ENCODE results near the gene KRT73. TPM values are rescaled to one million over a fixed set of nuclear protein-coding genes. Genes with fewer than 3 reads are reported as not detected.

Gene KRT73
- total RNA-seq, result not detected in 2 replicates

GRCh38 chr12:52618216-52618615 is at the start of gene KRT73:
KRT73 (minus strand) TSS chr12:52618559; CDS start chr12:52618524, 35 bp downstream.
- TF ChIP-seq, protein P1, sequence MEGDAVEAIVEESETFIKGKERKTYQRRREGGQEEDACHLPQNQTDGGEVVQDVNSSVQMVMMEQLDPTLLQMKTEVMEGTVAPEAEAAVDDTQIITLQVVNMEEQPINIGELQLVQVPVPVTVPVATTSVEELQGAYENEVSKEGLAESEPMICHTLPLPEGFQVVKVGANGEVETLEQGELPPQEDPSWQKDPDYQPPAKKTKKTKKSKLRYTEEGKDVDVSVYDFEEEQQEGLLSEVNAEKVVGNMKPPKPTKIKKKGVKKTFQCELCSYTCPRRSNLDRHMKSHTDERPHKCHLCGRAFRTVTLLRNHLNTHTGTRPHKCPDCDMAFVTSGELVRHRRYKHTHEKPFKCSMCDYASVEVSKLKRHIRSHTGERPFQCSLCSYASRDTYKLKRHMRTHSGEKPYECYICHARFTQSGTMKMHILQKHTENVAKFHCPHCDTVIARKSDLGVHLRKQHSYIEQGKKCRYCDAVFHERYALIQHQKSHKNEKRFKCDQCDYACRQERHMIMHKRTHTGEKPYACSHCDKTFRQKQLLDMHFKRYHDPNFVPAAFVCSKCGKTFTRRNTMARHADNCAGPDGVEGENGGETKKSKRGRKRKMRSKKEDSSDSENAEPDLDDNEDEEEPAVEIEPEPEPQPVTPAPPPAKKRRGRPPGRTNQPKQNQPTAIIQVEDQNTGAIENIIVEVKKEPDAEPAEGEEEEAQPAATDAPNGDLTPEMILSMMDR (conservative IDR thresholded peaks at IDR 0.05; ENCODE audit: low read depth, low read length), result no peak
- DNase-seq (ENCODE audit: low read depth), result no peak
- no peak within 1 kb of the TSS for H3K4me3 ChIP-seq (ENCODE audit: low read depth, low read length)

- DNase-seq (ENCODE audit: low read depth), result no peak
- H3K4me3 ChIP-seq (ENCODE audit: low read depth, low read length), result no peak overlapping the region
- TF ChIP-seq, protein P1 (conservative IDR thresholded peaks at IDR 0.05; ENCODE audit: low read depth, low read length), result no peak
Observed at GRCh38 chr12:52667931-52668330, 49.6 kb upstream of the KRT73 start.

DNA sequence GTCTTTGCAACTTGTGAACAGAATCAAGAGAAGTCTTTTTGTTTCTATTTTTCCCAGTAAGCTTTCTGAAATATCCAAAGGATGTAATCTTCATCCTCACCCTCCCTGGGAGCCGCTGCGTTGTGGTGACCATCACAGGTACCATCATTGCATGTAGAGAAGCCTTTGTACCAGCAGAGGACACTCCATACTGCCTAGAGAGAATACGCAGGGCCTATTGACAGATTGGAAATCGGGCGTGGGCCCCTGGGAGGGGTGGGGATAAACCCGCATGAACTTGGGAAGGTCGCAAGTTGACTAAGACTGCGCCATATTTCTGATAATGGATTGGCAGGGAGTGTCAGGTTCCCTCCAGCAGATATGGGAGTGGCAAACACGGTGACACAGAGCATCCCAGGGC is 49.1 kb upstream of the KRT73 start:
- DNase-seq (ENCODE audit: low read depth), result no peak
- TF ChIP-seq, protein P1 (conservative IDR thresholded peaks at IDR 0.05; ENCODE audit: low read depth, low read length), result peak; percentile 52
- H3K4me3 ChIP-seq (ENCODE audit: low read depth, low read length), result no peak overlapping the region

GRCh38 chr12:52666471-52666870 is 48.1 kb upstream of the KRT73 start:
- H3K4me3 ChIP-seq (ENCODE audit: low read depth, low read length), result no peak overlapping the region
- no peak for DNase-seq (ENCODE audit: low read depth)
- TF ChIP-seq, protein P1 (conservative IDR thresholded peaks at IDR 0.05; ENCODE audit: low read depth, low read length), result no peak

GRCh38 chr12:52663420-52663819 is 45.1 kb upstream of the KRT73 start:
- no peak overlapping the region for H3K4me3 ChIP-seq (ENCODE audit: low read depth, low read length)
- TF ChIP-seq, protein P1 (conservative IDR thresholded peaks at IDR 0.05; ENCODE audit: low read depth, low read length), result no peak
- no peak for DNase-seq (ENCODE audit: low read depth)

DNA sequence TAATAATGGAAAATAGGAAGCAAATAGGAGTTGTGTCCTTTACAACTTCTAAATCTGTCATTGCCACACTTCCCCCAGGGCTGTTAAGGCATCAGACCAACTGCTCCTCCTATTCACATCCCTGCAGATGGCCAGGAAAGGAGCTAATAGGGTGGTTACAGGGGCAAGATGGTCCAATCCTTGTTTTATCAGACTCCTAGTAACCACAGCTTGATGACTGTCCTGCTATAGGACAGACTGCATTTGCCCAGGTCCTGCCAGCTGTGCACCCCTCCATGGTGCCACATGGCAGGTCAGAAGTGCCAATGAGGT is 44.5 kb upstream of the KRT73 start:
- TF ChIP-seq, protein P1 (conservative IDR thresholded peaks at IDR 0.05; ENCODE audit: low read depth, low read length), result no peak
- no peak overlapping the region for H3K4me3 ChIP-seq (ENCODE audit: low read depth, low read length)
- no peak for DNase-seq (ENCODE audit: low read depth)

- TF ChIP-seq, protein P1 (conservative IDR thresholded peaks at IDR 0.05; ENCODE audit: low read depth, low read length), result no peak
- no peak overlapping the region for H3K4me3 ChIP-seq (ENCODE audit: low read depth, low read length)
- no peak for DNase-seq (ENCODE audit: low read depth)
Observed at GRCh38 chr12:52662093-52662917, 43.9 kb upstream of the KRT73 start.

All from epithelial cell of proximal tubule (primary cell).